Measurements from ENCODE around the gene TRIM46. TPM values are rescaled to one million over a fixed set of nuclear protein-coding genes. Genes with fewer than 3 reads are reported as not detected.
A peak's percentile ranks its signal among the peaks of the same experiment; 100 is the strongest.

The TRIM46 gene
- total and polyA plus RNA-seq, 2 of the 13 experiments (the other 11 are each of a cell fraction or from before 2014, with no cell fraction given) = 0.04 to 0.09 TPM

DNA sequence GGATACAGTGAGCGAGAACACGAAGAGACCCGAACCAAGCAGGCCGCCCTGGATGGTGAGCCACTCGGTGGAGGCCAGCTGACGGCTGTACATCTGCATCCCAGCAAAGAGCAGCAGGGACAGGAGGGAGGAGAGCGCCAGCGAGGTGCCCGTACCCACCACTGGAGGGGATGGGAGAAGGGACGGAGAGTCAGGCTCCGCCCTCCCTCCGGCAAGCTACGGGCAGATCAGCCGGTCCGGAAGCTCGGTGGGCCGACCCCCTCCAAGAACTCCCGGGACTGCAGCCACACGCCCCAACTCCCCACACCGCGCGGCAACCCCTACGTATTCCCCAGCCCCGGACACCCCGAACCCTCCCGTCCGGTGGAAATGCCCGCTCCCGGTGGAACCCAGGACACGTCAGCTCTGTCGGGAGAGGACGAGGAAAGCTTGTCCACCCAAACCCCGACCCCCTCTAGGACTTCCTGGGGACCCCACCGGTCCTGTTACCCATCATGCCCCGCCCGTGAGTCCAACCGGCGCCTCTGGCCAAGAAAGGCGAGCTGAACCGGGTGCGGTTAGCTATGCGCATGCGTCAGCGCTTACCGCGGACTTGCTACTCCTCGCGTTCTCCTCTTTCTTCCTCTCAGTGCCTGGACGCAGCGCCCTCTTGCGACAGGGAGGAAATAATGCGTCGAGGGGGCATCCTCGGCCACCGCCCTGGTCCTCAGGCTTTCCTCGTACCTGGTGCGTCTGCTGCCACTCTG, 744 bp upstream of the TRIM46 start, which contains the start of gene KRTCAP2 (continued):
- TF ChIP-seq LCORL (IDR thresholded peaks at IDR 0.05) (no peak), LCORL (CRISPR knock-in tag; IDR thresholded peaks at IDR 0.05) (peak; percentile 82), MED13 (CRISPR knock-in tag; IDR thresholded peaks at IDR 0.05) (peak; percentile 64; the same call in 1 of the 2 replicates), ZNF451 (CRISPR knock-in tag; IDR thresholded peaks at IDR 0.05) (peak; percentile 75), ZNF660 (CRISPR knock-in tag; IDR thresholded peaks at IDR 0.05; ENCODE audit: borderline replicate concordance, low read depth) (no peak), ZNF160 (CRISPR knock-in tag; IDR thresholded peaks at IDR 0.05) (peak; percentile 65; the same call in 1 of the 2 replicates), ZFP82 (CRISPR knock-in tag; IDR thresholded peaks at IDR 0.05; ENCODE audit: borderline replicate concordance) (no peak), MXI1 (IDR thresholded peaks at IDR 0.05; ENCODE audit: borderline replicate concordance, low read depth, low read length) (peak; percentile 61; the same call in 1 of the 3 replicates), ZNF136 (CRISPR knock-in tag; IDR thresholded peaks at IDR 0.05; ENCODE audit: low read depth) (no peak; the same call in 1 of the 2 replicates), RFX5 (IDR thresholded peaks at IDR 0.05; ENCODE audit: low read depth, low read length) (no peak), ZNF34 (CRISPR knock-in tag; IDR thresholded peaks at IDR 0.05; ENCODE audit: borderline replicate concordance) (no peak), ZNF121 (CRISPR knock-in tag; IDR thresholded peaks at IDR 0.05) (0 out of 2 replicates have a peak, but pooled peaks have one; percentile 50), NBN (conservative IDR thresholded peaks at IDR 0.05) (no peak), ZNF30 (CRISPR knock-in tag; IDR thresholded peaks at IDR 0.05) (no peak), ZNF768 (CRISPR knock-in tag; IDR thresholded peaks at IDR 0.05) (no peak), CHCHD3 (CRISPR knock-in tag; IDR thresholded peaks at IDR 0.05) (no peak), ZMYM2 (CRISPR knock-in tag; IDR thresholded peaks at IDR 0.05) (no peak), RARA (CRISPR knock-in tag; IDR thresholded peaks at IDR 0.05) (peak; percentile 13; the same call in 1 of the 2 replicates), MAF1 (CRISPR knock-in tag; IDR thresholded peaks at IDR 0.05; ENCODE audit: borderline replicate concordance) (no peak; the same call in 1 of the 2 replicates), JUN (CRISPR knock-in tag; IDR thresholded peaks at IDR 0.05) (no peak)
- TF ChIP-seq, protein P1, sequence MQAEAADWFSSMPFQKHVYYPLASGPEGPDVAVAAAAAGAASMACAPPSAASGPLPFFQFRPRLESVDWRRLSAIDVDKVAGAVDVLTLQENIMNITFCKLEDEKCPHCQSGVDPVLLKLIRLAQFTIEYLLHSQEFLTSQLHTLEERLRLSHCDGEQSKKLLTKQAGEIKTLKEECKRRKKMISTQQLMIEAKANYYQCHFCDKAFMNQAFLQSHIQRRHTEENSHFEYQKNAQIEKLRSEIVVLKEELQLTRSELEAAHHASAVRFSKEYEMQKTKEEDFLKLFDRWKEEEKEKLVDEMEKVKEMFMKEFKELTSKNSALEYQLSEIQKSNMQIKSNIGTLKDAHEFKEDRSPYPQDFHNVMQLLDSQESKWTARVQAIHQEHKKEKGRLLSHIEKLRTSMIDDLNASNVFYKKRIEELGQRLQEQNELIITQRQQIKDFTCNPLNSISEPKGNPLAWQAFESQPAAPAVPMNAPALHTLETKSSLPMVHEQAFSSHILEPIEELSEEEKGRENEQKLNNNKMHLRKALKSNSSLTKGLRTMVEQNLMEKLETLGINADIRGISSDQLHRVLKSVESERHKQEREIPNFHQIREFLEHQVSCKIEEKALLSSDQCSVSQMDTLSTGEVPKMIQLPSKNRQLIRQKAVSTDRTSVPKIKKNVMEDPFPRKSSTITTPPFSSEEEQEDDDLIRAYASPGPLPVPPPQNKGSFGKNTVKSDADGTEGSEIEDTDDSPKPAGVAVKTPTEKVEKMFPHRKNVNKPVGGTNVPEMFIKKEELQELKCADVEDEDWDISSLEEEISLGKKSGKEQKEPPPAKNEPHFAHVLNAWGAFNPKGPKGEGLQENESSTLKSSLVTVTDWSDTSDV (CRISPR knock-in tag; IDR thresholded peaks at IDR 0.05) = no peak
- TF ChIP-seq, protein P2, sequence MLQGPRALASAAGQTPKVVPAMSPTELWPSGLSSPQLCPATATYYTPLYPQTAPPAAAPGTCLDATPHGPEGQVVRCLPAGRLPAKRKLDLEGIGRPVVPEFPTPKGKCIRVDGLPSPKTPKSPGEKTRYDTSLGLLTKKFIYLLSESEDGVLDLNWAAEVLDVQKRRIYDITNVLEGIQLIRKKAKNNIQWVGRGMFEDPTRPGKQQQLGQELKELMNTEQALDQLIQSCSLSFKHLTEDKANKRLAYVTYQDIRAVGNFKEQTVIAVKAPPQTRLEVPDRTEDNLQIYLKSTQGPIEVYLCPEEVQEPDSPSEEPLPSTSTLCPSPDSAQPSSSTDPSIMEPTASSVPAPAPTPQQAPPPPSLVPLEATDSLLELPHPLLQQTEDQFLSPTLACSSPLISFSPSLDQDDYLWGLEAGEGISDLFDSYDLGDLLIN (CRISPR knock-in tag; IDR thresholded peaks at IDR 0.05; ENCODE audit: borderline replicate concordance) = no peak
- TF ChIP-seq, protein P3, sequence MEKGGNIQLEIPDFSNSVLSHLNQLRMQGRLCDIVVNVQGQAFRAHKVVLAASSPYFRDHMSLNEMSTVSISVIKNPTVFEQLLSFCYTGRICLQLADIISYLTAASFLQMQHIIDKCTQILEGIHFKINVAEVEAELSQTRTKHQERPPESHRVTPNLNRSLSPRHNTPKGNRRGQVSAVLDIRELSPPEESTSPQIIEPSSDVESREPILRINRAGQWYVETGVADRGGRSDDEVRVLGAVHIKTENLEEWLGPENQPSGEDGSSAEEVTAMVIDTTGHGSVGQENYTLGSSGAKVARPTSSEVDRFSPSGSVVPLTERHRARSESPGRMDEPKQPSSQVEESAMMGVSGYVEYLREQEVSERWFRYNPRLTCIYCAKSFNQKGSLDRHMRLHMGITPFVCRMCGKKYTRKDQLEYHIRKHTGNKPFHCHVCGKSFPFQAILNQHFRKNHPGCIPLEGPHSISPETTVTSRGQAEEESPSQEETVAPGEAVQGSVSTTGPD (CRISPR knock-in tag; IDR thresholded peaks at IDR 0.05) = 0 out of 2 replicates have a peak, but pooled peaks have one; percentile 45
- TF ChIP-seq, protein P4, sequence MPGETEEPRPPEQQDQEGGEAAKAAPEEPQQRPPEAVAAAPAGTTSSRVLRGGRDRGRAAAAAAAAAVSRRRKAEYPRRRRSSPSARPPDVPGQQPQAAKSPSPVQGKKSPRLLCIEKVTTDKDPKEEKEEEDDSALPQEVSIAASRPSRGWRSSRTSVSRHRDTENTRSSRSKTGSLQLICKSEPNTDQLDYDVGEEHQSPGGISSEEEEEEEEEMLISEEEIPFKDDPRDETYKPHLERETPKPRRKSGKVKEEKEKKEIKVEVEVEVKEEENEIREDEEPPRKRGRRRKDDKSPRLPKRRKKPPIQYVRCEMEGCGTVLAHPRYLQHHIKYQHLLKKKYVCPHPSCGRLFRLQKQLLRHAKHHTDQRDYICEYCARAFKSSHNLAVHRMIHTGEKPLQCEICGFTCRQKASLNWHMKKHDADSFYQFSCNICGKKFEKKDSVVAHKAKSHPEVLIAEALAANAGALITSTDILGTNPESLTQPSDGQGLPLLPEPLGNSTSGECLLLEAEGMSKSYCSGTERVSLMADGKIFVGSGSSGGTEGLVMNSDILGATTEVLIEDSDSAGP (CRISPR knock-in tag; IDR thresholded peaks at IDR 0.05; ENCODE audit: borderline replicate concordance) = peak; percentile 79
